Endothelial cell (in vitro differentiated cells): ENCODE measurements around the gene IZUMO4. TPM values are rescaled to one million over a fixed set of nuclear protein-coding genes. Genes with fewer than 3 reads are reported as not detected.

Source experiments
- DNase-seq: peaks from one replicate; pipeline ENCODE4 v3.0.0; 2021; ENCODE audit warnings: low spot score
- H3K27ac Mint-ChIP-seq: one replicate; pipeline ENCODE4 v1.8.0; 2021; ENCODE audit warnings: mixed read lengths, inconsistent platforms; ENCODE audit not compliant: unreplicated experiment
- H3K27me3 Mint-ChIP-seq: one replicate; pipeline ENCODE4 v1.8.0; 2021; ENCODE audit warnings: mild to moderate bottlenecking, moderate library complexity, mixed read lengths, inconsistent platforms; ENCODE audit not compliant: unreplicated experiment
- H3K36me3 Mint-ChIP-seq: one replicate; pipeline ENCODE4 v1.8.0; 2021; ENCODE audit warnings: mild to moderate bottlenecking, low read depth, mixed read lengths, inconsistent platforms; ENCODE audit not compliant: unreplicated experiment
- H3K4me1 Mint-ChIP-seq: one replicate; pipeline ENCODE4 v1.8.0; 2021; ENCODE audit warnings: mild to moderate bottlenecking, mixed read lengths, inconsistent platforms; ENCODE audit not compliant: unreplicated experiment
- H3K4me3 Mint-ChIP-seq: one replicate; pipeline ENCODE4 v1.8.0; 2021; ENCODE audit warnings: mild to moderate bottlenecking, mixed read lengths, inconsistent platforms; ENCODE audit not compliant: unreplicated experiment
- H3K9me3 Mint-ChIP-seq: one replicate; pipeline ENCODE4 v1.8.0; 2021; ENCODE audit warnings: mixed read lengths, inconsistent platforms; ENCODE audit not compliant: unreplicated experiment
- CTCF ChIP-seq: fragments of 200-600 bp; sonication (generic); IDR thresholded peaks from one replicate; pipeline ENCODE4 v1.5.0; 2021; ENCODE audit warnings: antibody characterized with exemption; ENCODE audit not compliant: unreplicated experiment
- total RNA-seq: library from RNA; stranded (reverse); fragmentation: NEBNext Ultra II Directional; extraction: Animal tissue kit (Norgen Biotek cat#: 25700); gene quantifications from one replicate; pipeline ENCODE4 v1.2.1, GENCODE V29; 2021; ENCODE audit not compliant: unreplicated experiment

The IZUMO4 gene
- total RNA-seq, 1 donor from 2014 or later, result 8.9 TPM

DNA sequence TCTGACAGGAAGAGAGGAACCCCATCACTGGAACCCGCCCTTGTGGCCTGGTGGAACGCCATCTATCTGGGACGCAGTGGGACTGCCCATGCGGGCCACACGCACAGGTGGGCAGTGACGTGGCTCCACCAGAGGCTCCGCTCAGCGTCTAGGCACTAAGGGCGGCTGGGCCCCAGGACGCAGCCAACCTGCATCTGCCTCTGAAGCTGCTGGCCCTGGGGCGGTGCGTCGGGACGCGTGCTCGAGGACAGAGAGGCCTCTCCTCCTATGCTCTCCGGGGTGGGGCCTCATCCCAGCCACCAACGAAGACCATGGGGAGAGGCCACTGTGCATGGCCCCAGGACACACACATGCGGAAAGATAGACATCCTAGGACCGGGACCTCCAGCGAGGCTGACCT is 18.1 kb downstream of the IZUMO4 start:
- Mint-ChIP-seq H3K27me3 (peaks cover 11% of the 10 kb centered on the region), H3K27ac (no peak overlapping the region), H3K4me3 (no peak overlapping the region), H3K36me3 (peaks cover 33% of the 10 kb centered on the region), H3K4me1 (no peaks in the 10 kb centered on the region), H3K9me3 (no peaks in the 10 kb centered on the region)
- no peak for TF ChIP-seq CTCF
- no peak for DNase-seq

DNA sequence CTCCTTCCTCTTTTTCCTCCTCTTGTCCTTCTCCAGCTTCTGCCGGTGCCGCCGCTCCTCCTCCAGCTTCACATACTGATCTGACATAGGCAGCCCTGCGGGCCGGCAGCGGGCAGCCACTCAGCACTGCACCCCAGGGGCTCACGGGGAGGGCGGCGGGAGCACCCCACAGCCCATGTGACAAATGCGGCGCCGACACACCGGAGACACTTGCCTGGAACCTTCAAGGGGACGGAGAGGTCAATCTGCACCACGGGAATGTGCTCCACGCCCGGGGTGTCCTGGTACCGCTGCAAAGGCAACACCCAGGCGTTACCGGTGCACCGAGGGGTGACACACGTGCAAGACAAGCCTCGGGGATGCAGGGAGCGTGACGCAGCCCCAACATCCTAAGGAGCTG is 18.6 kb downstream of the IZUMO4 start:
- Mint-ChIP-seq H3K27ac (no peak overlapping the region), H3K27me3 (peaks cover 12% of the 10 kb centered on the region), H3K4me1 (no peaks in the 10 kb centered on the region), H3K36me3 (peaks cover 33% of the 10 kb centered on the region), H3K9me3 (no peaks in the 10 kb centered on the region), H3K4me3 (no peak overlapping the region)
- no peak for TF ChIP-seq CTCF
- DNase-seq, result no peak

GRCh38 chr19:2115911-2116426 is 19.3 kb downstream of the IZUMO4 start:
- Mint-ChIP-seq H3K36me3 (peaks cover 39% of the 10 kb centered on the region), H3K4me3 (no peak overlapping the region), H3K27ac (no peak overlapping the region), H3K9me3 (no peaks in the 10 kb centered on the region), H3K27me3 (peaks cover 12% of the 10 kb centered on the region), H3K4me1 (no peaks in the 10 kb centered on the region)
- no peak for TF ChIP-seq CTCF
- no peak for DNase-seq

GRCh38 chr19:2116507-2116906 is 19.8 kb downstream of the IZUMO4 start:
- no peak overlapping the region for H3K4me3 Mint-ChIP-seq
- TF ChIP-seq CTCF, result no peak
- no peak for DNase-seq
- H3K27ac Mint-ChIP-seq, result no peak overlapping the region
- H3K27me3 Mint-ChIP-seq, result peaks cover 12% of the 10 kb centered on the region
- H3K4me1 Mint-ChIP-seq, result no peaks in the 10 kb centered on the region
- H3K36me3 Mint-ChIP-seq, result peaks cover 42% of the 10 kb centered on the region
- no peaks in the 10 kb centered on the region for H3K9me3 Mint-ChIP-seq

- Mint-ChIP-seq H3K4me1 (no peaks in the 10 kb centered on the region), H3K4me3 (no peak overlapping the region), H3K36me3 (peaks cover 34% of the 10 kb centered on the region), H3K9me3 (no peaks in the 10 kb centered on the region), H3K27ac (no peak overlapping the region), H3K27me3 (peaks cover 10% of the 10 kb centered on the region)
- no peak for TF ChIP-seq CTCF
- DNase-seq, result no peak
Measured at GRCh38 chr19:2117215-2117960, 20.7 kb downstream of the IZUMO4 start.
